ENCODE data around the gene OVCA2.

Gene OVCA2

DNA sequence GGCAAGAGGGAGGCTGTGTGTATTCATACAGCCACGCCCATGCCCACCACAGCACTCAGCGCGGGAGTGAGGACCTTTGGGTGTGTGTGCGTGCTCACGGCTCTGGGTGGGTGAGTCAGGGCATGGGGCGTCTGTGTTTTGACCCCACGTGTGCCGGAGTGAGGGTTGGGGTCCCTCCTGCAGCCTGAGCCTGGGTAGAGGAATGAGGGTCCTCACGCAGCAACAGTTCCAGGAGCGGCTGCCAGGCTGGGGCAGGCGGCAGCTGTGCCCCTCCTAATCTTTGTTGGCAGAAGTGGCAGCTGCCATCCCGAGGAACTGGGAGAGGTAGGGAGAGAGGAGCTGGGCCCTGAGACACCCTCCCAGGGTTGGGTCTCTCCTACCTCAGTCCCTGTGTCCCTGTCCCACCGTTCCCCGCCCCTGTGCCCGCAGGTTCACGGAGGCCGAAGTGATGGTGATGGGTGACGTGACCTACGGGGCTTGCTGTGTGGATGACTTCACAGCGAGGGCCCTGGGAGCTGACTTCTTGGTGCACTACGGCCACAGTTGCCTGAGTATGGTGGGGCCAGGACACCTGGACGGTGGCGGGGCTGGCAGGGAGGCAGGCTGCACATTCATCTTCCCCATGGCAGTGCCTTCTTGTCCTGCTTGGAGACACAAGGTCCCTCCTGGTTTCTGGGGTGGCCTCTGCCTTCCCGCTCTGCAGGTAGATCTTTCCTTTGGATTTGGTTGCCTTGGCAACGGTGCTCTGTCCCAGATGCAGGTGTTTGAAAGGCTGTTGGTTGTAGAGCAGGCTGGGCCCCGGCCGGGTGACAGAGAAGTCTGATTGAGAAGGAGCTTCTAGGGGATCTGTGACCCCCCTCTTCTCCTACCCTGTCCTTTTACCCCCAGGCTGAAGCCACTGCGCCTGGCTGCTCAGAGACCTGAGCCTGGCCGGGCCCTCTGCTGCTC lies 6.0 kb upstream of the OVCA2 start:
- Mint-ChIP-seq H3K27me3 (no peaks in the 10 kb centered on the region), H3K9me3 (no peaks in the 10 kb centered on the region)

DNA sequence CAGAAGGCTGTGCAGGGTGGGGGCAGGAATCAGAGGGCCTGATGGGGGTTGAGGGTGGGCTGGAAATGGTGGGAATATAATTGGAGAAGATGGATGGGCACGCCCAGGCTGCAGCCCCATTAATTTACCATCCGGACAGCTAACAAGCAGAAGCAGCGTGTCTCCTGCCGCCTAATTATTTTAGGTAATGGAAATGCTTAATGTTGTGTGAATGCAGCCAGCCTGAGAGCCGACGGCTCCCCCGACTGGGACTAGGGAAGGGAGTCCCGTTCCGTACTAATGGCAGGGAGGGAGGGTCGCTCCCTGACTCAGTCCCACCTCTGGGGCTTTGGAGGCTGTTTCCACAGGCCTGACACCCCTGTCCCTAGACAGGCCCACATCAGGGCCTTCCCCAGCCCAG lies 4.7 kb upstream of the OVCA2 start:
- Mint-ChIP-seq H3K27ac (no peak overlapping the region), H3K4me3 (no peak overlapping the region), H3K36me3 (ENCODE audit: low read depth) (peaks cover 5% of the 10 kb centered on the region), H3K4me1 (ENCODE audit: low read depth) (peaks cover 14% of the 10 kb centered on the region), H3K27me3 (no peaks in the 10 kb centered on the region), H3K9me3 (no peaks in the 10 kb centered on the region)

More for the DNA sequence above, 6.0 kb upstream of the OVCA2 start:
- Mint-ChIP-seq H3K4me3 (no peak overlapping the region), H3K4me1 (ENCODE audit: low read depth) (peaks cover 20% of the 10 kb centered on the region), H3K27ac (no peak overlapping the region), H3K36me3 (ENCODE audit: low read depth) (peaks cover 5% of the 10 kb centered on the region)

- Mint-ChIP-seq H3K9me3 (no peaks in the 10 kb centered on the region), H3K27ac (peak overlapping the region; percentile 18), H3K36me3 (ENCODE audit: low read depth) (peaks cover 21% of the 10 kb centered on the region), H3K4me1 (ENCODE audit: low read depth) (peaks cover 24% of the 10 kb centered on the region), H3K4me3 (peak overlapping the region; percentile 32), H3K27me3 (no peaks in the 10 kb centered on the region)
Measured at GRCh38 chr17:2040219-2040827, 1.5 kb upstream of the OVCA2 start.

DNA sequence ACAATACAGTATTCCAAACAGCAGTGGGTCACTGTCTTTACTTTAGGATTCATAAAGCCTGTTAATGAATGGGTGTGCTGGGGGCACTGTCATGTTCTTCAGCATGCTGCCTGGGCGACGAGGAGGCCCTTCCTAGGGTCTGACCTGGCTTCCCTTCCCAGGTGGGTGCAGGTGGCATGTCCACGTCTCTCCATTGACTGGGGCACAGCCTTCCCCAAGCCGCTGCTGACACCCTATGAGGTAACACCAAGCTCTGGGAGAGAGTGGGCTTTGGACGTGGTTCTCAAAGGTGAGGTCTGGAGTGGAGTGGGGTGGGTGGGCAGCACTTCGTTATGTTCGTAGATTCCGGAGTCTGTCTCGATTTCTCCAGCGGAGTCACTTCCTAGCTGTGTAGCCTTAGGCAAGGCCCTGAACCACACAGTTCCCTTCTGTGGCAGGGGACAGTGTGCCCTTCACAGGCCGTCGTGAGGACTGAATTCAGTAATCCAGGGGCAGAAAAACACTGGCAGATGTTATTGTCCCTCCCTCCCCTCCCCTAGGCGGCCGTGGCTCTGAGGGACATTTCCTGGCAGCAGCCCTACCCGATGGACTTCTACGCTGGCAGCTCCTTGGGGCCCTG lies 771 bp upstream of the OVCA2 start:
- Mint-ChIP-seq H3K36me3 (ENCODE audit: low read depth) (peaks cover 21% of the 10 kb centered on the region), H3K4me3 (peak overlapping the region; percentile 96), H3K27ac (peak overlapping the region; percentile 18), H3K27me3 (no peaks in the 10 kb centered on the region), H3K9me3 (no peaks in the 10 kb centered on the region), H3K4me1 (ENCODE audit: low read depth) (peaks cover 24% of the 10 kb centered on the region)

DNA sequence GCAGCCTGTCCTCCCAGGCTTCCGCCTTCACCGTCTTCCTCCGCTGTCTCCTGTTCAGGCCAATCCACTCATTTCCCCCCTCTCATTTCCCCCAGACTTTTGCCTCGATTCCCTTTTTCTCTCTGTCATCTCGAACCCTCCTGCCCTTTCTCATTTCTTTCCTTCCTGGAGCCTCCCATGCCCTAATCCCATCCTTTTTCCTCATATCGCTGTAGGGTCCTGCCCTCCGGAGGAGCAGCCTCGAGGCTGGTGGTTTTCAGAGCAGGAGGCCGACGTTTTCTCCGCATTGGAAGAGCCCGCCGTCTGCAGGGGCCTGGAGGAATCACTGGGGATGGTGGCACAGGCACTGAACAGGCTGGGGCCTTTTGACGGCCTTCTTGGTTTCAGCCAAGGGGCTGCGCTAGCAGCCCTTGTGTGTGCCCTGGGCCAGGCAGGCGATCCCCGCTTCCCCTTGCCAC lies 597 bp downstream of the OVCA2 start:
- no peaks in the 10 kb centered on the region for H3K9me3 Mint-ChIP-seq
- H3K4me3 Mint-ChIP-seq = peak overlapping the region; percentile 96
- H3K4me1 Mint-ChIP-seq (ENCODE audit: low read depth) = peaks cover 24% of the 10 kb centered on the region
- H3K27me3 Mint-ChIP-seq = no peaks in the 10 kb centered on the region
- H3K27ac Mint-ChIP-seq = peak overlapping the region; percentile 97
- H3K36me3 Mint-ChIP-seq (ENCODE audit: low read depth) = peaks cover 21% of the 10 kb centered on the region

DNA sequence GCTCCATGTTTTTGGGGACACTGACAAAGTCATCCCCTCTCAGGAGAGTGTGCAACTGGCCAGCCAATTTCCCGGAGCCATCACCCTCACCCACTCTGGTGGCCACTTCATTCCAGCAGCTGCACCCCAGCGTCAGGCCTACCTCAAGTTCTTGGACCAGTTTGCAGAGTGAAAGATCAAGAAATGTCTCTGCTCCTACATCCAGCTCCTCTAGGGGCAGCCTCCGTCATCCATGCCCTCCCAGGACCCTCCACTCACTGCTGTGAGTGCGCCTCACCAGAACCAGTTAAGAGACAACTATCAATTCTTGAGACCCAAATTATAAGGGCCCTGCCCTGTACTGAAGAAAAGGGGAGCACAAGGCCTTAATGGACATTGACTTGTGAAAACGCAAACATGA lies 1.1 kb downstream of the OVCA2 start:
- peaks cover 24% of the 10 kb centered on the region for H3K4me1 Mint-ChIP-seq (ENCODE audit: low read depth)
- H3K27ac Mint-ChIP-seq = peak overlapping the region; percentile 97
- H3K27me3 Mint-ChIP-seq = no peaks in the 10 kb centered on the region
- H3K4me3 Mint-ChIP-seq = peak overlapping the region; percentile 96
- peaks cover 21% of the 10 kb centered on the region for H3K36me3 Mint-ChIP-seq (ENCODE audit: low read depth)
- no peaks in the 10 kb centered on the region for H3K9me3 Mint-ChIP-seq

DNA sequence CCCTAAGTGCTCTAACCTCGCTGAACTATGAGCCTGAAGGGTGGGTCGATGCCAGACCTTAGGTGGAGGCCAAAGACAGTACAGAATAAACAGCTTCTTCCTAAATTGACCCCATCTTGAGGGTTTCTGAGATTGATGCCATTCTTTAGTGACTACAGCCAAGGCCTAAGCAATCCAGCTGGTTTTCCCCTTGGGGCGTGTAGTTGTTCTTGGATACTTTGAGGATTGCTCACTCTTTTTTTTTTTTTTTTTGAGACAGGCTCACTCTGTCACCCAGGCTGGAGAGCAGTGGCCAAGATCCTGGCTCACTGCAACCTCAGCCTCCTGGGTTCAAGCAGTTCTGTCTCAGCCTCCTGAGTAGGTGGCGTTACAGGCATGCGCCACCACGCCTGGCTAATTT lies 2.0 kb downstream of the OVCA2 start:
- no peaks in the 10 kb centered on the region for H3K9me3 Mint-ChIP-seq
- peaks cover 16% of the 10 kb centered on the region for H3K36me3 Mint-ChIP-seq (ENCODE audit: low read depth)
- H3K27me3 Mint-ChIP-seq = no peaks in the 10 kb centered on the region
- H3K4me3 Mint-ChIP-seq = peak overlapping the region; percentile 96
- H3K27ac Mint-ChIP-seq = no peak overlapping the region
- peaks cover 27% of the 10 kb centered on the region for H3K4me1 Mint-ChIP-seq (ENCODE audit: low read depth)

DNA sequence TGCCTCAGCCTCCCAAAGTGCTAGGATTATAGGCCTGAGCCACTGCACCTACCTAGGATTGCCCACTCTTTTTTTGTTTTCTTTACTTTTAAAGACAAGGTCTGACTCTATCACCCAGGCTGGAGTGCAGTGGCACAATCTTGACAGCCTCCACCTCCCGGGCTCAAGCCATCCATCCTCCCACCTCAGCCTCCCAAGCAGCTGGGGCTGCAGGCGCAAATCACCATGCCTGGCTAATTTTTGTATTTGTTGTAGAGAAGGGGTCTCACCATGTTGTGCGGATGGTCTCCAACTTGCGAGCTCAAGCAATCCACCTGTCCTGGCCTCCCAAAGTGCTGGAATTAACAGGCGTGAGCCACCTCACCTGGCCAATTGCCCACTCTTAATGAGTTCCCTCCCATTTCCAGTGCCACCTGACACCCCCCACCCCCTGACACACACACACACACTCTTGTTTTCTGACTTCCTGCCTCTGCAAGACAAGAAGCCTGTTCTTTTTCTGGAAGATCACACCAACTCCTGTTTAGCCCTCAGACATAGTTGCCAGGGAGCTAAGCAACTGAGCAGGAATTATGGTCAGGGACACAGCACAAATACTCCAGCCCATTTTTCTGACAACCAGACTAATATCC lies 2.6 kb downstream of the OVCA2 start:
- Mint-ChIP-seq H3K4me3 (peak overlapping the region; percentile 35), H3K36me3 (ENCODE audit: low read depth) (peaks cover 16% of the 10 kb centered on the region), H3K4me1 (ENCODE audit: low read depth) (peaks cover 33% of the 10 kb centered on the region), H3K27me3 (no peaks in the 10 kb centered on the region), H3K27ac (no peak overlapping the region), H3K9me3 (no peaks in the 10 kb centered on the region)

GRCh38 chr17:2047590-2047989 lies 5.8 kb downstream of the OVCA2 start:
- H3K27ac Mint-ChIP-seq = no peak overlapping the region
- no peak overlapping the region for H3K4me3 Mint-ChIP-seq
- peaks cover 33% of the 10 kb centered on the region for H3K4me1 Mint-ChIP-seq (ENCODE audit: low read depth)
- peaks cover 16% of the 10 kb centered on the region for H3K36me3 Mint-ChIP-seq (ENCODE audit: low read depth)
- H3K27me3 Mint-ChIP-seq = peaks cover 8% of the 10 kb centered on the region
- no peaks in the 10 kb centered on the region for H3K9me3 Mint-ChIP-seq

- Mint-ChIP-seq H3K4me1 (ENCODE audit: low read depth) (peaks cover 33% of the 10 kb centered on the region), H3K27me3 (peaks cover 12% of the 10 kb centered on the region), H3K4me3 (peak overlapping the region; percentile 73), H3K9me3 (no peaks in the 10 kb centered on the region), H3K27ac (peak overlapping the region; percentile 11), H3K36me3 (ENCODE audit: low read depth) (peaks cover 7% of the 10 kb centered on the region)
Measured at GRCh38 chr17:2048805-2049204, 7.0 kb downstream of the OVCA2 start.

GRCh38 chr17:2049333-2050299 lies 7.8 kb downstream of the OVCA2 start:
- peak overlapping the region; percentile 40 for H3K27ac Mint-ChIP-seq
- H3K4me1 Mint-ChIP-seq (ENCODE audit: low read depth) = peaks cover 38% of the 10 kb centered on the region
- H3K27me3 Mint-ChIP-seq = peaks cover 12% of the 10 kb centered on the region
- no peaks in the 10 kb centered on the region for H3K9me3 Mint-ChIP-seq
- peaks cover 3% of the 10 kb centered on the region for H3K36me3 Mint-ChIP-seq (ENCODE audit: low read depth)
- H3K4me3 Mint-ChIP-seq = peak overlapping the region; percentile 73

- H3K27ac Mint-ChIP-seq = no peak overlapping the region
Measured at GRCh38 chr17:2050300-2051060, 8.7 kb downstream of the OVCA2 start.

More at GRCh38 chr17:2050300-2051060, 8.7 kb downstream of the OVCA2 start:
- no peaks in the 10 kb centered on the region for H3K9me3 Mint-ChIP-seq
- H3K4me1 Mint-ChIP-seq (ENCODE audit: low read depth) = peaks cover 36% of the 10 kb centered on the region
- no peaks in the 10 kb centered on the region for H3K36me3 Mint-ChIP-seq (ENCODE audit: low read depth)
- no peak overlapping the region for H3K4me3 Mint-ChIP-seq
- peaks cover 12% of the 10 kb centered on the region for H3K27me3 Mint-ChIP-seq
